A673 (cell line): ENCODE measurements around the gene PRUNE2.

Experiments
- EZH2 ChIP-seq: fragments of 200-600 bp; sonication (generic); IDR thresholded peaks from 2 replicates; pipeline ENCODE4 v1.6.1; 2017; ENCODE audit warnings: borderline replicate concordance, low read depth, mild to moderate bottlenecking, mixed read lengths, antibody characterized with exemption, low read length; ENCODE audit not compliant: poor library complexity, severe bottlenecking
- TF ChIP-seq, protein P1 (sequence below): fragments of 300-800, 200-600 bp; sonication (generic); conservative IDR thresholded peaks from 2 replicates; pipeline ENCODE4 v1.5.1; 2017; ENCODE audit warnings: low read depth, mild to moderate bottlenecking, antibody characterized with exemption, low read length, moderate library complexity, mixed read lengths

DNA sequence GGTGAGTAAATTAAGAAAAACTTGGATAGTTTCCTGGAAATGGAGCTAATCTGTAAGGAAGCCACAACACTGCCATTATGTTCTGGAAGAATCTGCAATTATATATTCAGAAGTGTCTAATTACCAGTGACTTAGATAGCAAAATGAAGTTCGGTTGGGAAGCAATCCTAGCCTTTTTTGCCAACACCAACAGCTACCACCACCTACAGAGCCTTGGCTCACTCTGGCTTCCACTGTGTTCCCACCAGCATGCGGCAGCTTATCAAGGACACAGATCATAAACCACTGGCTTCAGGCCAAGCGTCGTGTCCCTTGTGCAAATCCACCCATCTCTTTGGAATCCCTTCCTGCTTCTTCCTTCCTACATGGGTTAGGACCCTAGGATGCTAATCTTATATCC is 259.7 kb downstream of the PRUNE2 start:
- no peak for TF ChIP-seq EZH2
- TF ChIP-seq, protein P1, sequence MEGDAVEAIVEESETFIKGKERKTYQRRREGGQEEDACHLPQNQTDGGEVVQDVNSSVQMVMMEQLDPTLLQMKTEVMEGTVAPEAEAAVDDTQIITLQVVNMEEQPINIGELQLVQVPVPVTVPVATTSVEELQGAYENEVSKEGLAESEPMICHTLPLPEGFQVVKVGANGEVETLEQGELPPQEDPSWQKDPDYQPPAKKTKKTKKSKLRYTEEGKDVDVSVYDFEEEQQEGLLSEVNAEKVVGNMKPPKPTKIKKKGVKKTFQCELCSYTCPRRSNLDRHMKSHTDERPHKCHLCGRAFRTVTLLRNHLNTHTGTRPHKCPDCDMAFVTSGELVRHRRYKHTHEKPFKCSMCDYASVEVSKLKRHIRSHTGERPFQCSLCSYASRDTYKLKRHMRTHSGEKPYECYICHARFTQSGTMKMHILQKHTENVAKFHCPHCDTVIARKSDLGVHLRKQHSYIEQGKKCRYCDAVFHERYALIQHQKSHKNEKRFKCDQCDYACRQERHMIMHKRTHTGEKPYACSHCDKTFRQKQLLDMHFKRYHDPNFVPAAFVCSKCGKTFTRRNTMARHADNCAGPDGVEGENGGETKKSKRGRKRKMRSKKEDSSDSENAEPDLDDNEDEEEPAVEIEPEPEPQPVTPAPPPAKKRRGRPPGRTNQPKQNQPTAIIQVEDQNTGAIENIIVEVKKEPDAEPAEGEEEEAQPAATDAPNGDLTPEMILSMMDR = no peak
